Activated CD8-positive, alpha-beta memory T cell treated with anti-CD3 and anti-CD28 coated beads for 4 hours (primary cell): ENCODE measurements around the gene KLF11.
"Not testable (repeated sequence)": the region's sequence is repeated elsewhere in the genome, so short reads cannot be mapped to it uniquely, and the experiment has no call there.

Experiments
- DNase-seq, 2 donors: peaks; one replicate each; pipeline ENCODE4 v3.0.0-alpha.2; 2020; ENCODE audit warnings: low read depth in 2 of 2

The KLF11 gene

DNA sequence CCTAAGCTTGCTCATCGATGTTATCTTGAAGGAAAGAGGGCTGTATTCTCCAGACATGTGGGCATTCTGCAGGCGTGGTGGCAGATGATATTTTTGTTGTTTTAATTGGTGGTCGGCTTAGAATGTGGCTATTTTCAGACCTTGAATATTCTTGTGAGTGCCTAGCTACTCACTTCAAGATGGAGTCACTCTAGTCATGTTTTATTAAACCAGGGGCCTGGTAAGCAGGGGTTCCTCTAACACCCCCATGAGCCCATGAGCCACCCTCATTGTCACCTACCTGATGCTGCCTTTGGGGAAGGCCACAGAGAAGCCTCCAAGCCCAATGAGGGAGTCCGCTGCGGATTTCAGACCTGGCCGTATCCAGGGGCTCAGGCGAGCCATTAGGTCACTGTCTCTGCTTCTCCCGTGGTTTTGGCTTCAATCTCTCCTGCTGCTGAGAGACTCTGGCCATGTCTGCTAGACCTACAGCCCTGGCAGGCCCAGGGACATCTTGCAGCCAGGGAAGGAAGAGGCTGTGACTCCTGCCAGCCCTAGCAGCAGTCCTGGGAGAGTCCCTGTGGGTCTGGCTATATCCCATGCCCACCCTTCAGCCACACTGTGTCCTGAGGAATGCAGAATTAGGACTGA lies 16.3 kb upstream of the KLF11 start:
- DNase-seq = no peak

DNA sequence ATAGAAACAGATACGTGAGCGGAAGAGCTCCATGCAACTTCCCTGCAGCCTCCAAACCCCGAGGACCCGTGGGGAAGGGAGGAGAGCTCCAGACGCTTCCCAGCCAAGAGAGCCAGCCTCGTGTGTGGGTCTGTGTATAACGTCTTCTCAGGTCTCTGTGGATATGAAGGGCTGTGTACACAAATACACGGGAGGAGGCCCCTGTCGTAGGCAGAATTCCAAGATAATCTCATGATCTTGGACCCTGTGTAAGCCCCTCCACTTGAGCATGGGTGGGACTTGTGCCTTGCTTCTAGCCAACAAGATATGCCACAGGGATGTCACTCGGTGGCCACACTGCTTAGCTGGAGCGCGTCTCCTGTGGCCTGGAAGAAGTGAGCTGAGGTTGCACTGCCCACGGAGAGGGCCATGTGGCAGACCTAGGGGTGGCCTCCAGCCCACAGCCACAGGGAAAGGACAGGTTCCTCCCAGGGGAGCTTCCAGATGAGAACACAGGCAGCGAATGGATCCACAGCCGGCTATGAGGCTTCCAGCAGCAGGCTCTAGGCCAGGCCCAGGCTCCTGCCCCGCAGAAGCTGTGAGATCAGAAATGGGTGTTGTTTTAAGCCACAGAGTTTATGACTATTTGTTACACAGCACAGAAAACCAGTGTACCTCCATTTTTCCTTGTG lies 15.6 kb upstream of the KLF11 start:
- DNase-seq = no peak

DNA sequence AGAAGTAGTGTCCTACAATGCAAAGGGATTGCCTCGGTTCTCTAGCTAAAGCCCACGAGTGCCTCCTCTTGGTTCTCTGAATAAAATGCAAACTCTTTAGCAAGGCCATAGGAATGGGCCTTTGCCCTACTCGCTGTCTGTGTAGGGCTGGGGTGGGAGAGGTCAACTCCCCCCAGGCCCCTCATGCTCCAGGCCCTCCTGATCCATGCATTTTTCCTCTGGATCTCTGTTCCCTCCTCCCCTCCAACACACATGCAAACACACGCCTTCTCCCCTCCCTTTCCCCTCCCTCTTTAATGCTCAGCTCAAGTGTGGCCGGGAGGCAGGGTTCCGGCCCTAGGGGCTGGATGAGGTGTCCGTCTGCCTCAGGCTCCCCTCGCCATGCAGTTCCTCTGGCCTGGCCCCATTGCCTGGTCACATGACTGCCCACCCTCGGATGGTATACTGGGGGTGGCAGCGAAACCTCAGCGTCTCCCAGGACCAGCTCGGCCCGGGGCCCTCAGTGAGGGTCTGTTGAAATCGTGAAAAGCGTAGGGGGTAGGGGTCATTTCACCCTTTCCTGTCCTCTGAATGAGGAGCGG lies 14.9 kb upstream of the KLF11 start:
- no peak for DNase-seq

DNA sequence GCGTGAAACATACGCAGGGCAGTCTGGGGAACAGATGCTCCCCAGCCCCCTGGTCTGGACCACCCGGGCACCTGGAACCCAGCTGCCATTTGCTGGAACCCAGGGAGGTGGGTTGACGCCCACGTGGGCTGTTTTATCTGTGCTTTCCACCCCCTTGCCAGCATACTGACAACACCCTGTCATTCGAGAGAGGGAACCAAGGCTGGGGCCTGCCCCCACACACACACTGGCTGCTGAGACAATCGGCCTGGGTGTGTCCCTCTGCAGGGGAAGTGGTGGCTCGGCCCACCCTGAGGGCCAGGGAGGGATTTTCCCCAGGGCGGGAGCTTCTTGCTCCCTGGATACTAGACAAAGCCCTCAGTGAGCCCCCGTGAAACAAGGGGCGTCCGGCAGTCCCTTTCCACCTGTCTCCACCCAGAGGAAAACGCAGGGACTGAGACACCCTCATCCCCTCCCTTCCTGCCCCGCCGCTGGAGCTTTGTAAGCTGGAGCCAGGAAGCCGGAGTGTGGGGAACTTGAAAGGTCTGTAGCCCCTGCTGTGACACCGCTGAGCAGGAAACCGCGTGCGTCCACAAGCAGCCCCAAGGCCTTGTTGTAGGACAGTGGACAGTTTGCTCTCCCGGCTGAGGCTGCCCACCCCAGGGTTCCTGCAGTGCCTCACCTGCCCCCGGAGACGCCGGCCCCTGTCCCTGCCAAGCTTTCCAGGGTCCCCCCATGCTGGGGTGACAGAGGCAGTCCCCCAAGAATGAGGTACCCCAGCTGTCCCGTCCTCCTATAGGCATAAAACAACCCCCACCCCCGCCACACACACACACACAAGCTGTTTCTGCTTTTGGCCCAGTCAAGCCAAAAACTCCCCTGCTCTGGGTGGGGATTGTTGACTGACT lies 14.1 kb upstream of the KLF11 start:
- peak; percentile 22 to 25 for DNase-seq

DNA sequence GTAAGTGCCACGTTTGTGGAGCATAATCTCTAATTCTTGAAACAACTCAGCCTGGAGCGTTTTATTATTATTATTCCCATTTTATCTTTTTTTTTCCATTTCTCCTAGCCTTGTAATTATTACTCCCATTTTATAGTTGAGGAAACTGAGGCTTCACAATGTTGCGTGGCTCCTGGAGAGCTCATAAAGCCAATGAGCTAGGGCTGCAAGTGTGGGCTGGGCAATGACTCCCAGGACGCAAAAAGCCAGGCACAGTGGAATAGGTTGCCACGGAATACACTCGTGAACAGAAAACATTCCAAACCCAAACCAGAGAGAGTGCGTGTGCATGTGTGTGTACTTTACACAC lies 13.5 kb upstream of the KLF11 start:
- DNase-seq = no peak

DNA sequence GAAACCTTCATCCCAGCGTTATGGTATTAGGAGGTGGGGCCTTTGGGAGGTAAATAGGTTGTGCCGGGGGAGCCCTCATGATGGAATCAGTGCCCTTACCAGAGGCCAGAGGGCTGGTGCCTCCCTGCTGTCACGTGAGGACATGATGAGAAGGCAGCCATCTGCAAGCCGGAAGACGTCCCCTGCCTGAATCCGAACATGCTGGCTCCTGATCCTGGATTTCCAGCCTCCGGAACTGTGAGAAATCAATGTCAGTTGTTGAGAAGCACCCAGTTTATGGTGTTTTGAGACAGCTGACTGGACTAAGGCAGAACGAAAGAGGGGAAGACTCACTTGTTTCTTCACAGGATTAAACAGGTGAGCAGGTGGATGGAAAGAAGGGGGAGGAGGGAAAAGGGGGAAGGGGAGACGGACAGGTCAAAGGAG lies 13.0 kb upstream of the KLF11 start:
- DNase-seq = no peak

DNA sequence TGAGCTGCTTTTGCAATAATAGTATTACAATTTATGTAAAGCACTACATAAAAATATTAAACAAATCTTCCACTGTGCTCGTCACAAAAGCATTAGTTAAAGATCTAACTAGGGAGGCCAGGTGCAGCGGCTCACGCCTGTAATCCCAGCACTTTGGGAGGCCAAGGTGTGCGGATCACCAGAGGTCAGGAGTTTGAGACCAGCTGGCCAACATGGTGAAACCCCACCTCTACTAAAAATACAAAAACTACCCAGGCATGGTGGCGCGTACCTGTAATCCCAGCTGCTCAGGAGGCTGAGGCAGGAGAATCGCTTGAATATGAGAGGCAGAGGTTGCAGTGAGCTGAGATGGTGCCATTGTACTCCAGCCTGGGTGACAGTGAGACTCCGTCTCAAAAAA lies 12.6 kb upstream of the KLF11 start:
- DNase-seq = not testable (repeated sequence)

DNA sequence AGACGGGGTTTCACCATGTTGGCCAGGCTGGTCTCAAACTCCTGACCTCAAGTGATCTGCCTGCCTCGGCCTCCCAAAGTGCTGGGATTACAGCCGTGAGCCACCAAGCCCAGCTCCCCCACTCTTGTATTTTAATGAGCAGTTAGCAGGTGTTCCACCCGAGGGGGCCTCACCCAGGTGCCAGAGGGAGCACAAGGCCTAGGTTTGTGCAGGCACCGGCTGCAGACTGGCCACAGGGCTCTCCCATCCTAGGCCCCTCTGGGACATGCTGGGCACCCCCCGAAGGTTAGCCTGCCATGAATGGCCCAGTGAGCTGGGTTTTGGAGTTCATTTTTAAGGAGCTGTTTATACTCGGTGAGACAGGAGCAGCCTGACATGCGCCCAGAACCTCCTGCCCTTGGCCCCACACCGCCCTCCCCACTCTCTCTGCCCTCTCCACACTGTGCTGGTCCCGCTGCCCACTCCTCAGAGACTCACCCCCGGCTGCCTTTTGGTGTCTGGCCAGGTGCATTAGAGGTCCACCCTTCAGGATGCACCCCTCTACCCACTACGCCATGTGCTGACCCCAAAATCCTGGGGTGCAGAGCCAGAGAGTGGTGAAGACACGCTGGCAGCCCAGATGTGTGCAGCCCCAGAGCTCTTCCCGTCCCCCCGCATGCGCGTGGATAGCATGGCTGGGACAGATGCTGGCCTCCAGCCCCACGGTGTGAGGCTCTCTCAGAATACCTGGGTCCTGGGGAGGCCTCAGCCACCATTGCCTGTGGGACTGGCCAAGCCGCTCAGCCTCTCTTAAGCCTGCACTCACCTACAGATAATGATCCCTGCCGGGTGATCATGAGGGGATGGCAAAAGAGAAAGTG lies 11.2 kb upstream of the KLF11 start:
- DNase-seq = no peak

DNA sequence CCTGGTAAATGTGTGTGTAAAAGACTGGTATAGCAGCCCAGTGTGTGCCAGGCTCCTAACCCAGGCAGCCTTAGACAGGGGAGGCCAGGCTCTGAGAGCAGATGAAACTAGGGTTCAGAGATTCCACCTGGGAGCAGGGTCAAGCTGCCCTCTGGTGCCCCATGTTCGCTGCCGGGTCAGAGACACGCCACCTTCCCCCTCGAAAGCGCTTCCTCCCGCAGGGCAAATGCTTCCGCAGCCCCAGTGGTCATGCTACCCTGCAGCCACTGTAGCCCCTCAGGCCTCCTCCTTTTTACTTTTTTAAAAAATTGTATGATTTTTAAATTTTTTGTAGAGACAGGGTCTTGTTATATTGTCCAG lies 10.6 kb upstream of the KLF11 start:
- no peak for DNase-seq

DNA sequence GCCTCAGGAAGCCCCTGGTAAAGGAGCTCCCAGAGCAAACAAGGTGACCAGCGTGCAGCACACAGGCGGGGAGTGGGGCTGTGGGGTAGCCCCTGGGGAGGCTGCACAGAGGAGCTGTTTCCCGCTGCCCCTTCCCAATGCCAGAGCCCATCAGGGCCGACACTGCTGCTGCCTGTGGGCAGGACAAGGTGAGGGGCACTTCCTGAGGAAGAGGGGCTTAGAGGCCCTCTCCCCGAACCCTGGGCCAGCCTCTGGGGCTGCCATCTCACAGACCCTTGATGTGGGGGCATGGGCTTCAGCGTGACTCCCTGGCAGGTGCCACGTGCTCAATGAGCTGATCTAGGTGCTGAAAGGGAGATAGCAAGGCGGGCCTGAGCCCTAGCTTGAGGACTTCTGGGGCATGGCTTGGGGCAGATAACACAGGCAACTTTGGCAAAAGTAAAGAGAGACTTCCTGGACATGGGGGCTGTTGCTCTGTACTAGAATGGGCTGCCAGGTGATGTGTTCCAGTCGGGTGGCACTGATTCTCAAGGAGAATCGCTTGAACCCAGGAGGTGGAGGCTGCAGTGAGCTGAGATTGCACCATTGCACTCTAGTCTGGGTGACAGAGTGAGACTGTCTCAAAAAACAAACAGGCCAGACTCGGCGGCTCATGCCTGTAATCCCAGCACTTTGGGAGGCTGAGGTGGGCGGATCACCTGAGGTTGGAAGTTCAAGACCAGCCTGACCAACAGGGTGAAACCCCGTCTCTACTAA lies 9.9 kb upstream of the KLF11 start:
- DNase-seq = no peak

DNA sequence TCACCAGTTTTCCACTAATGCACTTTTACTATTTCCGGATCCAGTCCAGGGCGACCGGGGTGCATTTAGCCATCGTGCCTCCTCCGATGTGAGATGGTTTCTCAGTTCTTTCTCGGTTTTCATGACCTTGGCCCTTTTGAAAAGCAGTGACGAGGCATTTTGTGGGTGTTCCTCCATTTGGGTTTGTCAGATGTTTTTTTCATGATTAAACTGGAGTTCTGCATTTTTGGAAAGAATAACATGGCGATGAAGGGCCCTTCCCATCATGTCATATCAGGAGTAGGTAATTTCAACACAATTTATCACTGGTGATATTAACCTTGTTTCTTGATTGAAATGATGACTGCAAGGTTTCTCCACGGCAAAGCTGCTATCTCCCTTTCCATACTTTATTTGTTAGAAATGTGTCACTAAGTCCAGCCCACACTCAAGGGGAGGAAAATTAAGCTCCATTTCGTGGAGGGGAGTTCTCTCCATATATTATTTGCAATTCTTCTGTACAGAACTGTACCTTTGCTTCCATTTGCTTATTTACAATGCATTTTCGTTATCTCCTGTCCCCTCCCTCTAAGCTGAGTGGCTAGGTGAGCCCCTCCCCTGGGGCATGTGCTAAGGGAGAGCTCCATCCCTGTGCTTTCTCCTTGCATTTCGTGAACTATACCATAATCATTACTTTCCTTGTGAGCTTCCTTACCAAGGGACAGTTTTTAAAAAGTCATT lies 8.9 kb upstream of the KLF11 start:
- no peak for DNase-seq

DNA sequence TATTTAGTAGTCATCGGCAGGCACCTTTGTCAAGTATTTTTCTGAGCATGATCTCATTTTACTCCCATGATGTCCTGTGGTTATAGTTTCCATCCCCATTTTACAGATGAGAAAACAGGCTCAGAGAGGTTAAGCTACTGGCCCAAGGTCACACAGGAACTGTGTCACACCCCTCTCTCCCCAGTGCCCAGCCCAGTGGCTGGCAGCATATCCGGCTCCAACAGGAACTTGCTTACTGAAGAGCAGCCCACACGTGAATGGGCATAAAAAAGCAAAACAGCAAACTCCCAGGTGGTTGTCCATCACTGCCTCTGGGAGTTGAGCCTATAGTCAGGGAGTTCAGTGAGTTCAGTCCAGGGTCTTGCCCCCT lies 8.3 kb upstream of the KLF11 start:
- DNase-seq = no peak

DNA sequence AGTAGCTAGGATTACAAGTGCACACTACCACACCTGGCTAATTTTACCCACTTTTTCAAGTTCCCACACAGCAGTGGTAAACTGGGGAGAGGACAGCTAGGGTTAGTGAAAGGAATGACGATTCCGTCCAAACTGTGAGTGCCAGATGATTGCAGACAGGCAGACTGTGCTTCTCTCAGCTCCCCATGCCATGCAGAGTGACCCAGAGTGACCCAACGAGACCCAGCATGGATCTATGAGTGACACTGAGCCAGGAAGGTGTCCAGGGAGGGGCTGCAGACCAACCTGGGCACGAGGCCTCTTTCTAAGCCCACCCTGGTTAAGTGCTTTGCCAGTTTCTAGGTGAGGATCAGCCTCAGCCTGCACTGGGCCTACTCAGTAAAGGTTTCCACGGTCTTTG lies 7.7 kb upstream of the KLF11 start:
- DNase-seq = no peak

DNA sequence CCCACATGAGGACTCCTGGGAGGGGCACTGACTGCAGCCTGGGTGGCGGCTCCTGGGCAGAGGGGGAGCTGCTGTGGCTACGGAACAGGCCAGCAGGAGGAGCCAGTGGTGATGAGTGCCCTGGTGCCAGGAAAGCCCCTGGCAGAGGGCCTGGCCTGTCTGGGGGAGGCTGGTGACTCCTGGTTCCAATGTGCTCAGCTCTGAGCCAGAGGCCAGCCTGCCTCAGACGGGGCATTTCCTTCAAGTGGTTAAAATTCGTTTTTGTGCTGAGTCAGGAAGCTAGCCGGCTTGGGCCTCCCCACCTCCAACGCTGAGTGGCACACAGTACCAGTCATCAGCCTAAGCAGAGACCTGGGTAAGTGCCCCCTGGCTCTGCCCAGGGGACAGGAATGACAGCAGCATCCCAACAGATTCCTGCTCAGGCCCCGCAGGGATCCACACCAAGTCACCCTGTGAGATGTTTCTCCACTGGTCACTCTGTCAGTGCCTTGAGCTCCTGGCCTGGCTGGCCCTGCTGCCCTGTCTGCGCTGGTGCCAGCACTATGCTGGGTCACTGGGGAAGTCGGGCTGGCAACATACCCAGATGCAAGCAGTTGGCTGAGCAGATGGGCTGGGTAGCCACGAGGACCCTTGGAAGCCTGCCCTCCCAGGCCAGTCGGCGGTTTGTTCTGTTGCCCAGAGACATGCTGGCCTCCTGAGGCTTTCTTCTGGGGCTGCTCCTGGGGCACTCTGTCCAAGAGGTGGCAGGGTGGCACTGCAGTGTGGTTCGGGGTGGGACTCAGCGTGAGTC lies 7.1 kb upstream of the KLF11 start:
- DNase-seq = peak in 1 of 2 donors; percentile 13

DNA sequence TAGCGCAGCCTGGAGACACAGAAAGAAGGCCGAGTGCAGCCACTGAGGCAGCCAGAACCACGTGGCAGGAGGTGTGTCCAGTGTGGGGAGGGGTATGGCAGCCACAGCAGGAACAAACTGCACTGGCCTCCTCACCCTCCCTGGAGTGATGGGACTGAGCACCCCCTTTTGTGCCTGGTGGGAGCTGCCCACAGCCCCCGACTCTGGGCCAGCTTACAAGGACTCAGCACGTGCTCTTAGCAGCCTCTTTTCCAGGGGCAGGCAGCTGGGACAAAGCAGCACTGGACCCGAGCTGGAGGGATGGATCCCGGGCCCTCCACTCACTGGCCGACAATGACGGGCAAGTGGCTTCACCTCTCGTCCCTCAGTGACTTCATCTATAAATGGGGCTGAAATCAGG lies 5.2 kb upstream of the KLF11 start:
- DNase-seq = no peak

DNA sequence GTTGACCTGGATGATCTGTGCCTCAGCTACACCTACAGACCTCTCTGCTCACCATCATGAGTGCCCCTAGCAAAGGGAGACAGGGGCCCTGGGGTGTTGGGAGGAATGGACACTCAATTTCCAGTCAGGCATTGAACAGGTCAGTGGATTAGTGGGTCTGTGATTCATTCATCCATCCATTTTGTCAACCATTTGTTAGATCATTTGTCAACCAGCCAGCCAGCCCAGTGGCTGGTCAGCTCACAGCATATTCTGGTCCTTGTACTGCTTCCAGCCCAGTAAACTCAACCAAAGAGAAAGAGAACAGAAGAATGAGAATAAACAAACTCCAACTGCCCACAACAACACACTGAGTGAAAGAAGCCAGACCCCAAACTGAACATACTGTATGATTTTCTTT lies 4.6 kb upstream of the KLF11 start:
- no peak for DNase-seq

DNA sequence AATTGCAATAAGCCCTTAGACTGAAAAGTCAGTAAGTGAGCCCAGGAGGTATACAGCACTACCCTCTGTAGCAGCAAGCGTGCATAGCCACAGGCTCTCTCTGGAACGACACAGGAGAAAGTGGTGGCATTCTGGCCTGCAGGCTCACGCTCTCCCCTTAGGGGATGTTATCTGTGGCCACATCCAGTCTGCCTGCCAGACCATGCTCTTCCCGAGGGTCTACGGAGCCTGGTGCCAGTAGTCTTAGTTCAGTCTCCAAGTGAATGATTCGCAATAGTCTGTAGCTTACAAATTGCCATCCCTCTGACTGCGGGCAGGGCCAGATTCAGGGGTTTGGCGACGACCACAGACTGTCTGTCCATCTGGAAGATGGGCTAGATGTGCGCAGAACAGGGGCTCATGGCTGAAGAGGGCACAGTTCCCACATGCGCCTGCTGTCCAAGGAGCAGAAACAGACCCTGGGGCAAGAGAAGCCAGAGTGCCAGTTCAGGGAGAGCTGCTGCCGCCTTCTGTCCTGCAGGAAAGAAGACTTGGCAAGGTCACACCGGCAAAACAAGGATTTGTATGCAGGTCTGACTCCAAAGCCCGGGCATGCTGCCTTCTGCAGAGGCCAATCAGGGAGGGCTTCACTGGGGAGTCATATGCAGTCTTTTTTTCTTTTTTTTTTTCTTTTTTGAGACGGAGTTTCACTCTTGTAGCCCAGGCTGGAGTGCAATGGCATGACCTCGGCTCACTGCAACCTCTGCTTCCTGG lies 3.5 kb upstream of the KLF11 start:
- DNase-seq = no peak

DNA sequence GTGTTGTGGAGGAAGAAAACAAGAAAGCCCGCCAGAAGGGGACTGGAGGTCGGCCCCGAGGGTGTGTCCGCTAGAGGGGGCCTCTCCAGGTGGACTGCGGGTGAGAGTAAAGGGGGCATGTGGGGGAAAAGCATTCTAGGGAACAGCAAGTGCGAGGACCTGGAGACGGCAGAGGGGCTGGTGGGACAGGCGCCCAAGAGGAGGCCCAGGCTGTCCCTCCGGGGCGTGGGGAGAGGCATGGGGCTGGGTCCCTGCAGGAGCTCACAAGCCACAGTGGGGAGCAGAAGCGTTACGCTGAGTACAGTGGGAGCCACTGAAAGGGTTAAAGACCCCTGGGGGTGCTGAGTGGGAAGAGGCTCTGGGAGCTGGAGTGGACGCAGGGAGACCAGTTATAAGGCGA lies 1.6 kb upstream of the KLF11 start:
- DNase-seq = no peak
